Fibroblast of lung (primary cell): Measurements from ENCODE around the gene MEGF9.
A peak's percentile ranks its signal among the peaks of the same experiment; 100 is the strongest.

ENCODE experiments used
- EZH2 ChIP-seq: IDR thresholded peaks from 2 replicates; pipeline ENCODE4 v1.5.1; 2012; ENCODE audit warnings: low read length, control low read depth, mild to moderate bottlenecking; ENCODE audit errors: missing control alignments
- TF ChIP-seq, protein P1 (sequence below), 2 donors: IDR thresholded peaks in 1 of 2; conservative IDR thresholded peaks in 1 of 2; 1 replicate in 1 of 2; 2 replicates in 1 of 2; pipeline ENCODE4 v1.5.1; 2011 to 2012; ENCODE audit warnings: low read length in 2 of 2, control low read depth in 1 of 2, inconsistent platforms in 1 of 2, low read depth in 1 of 2, mild to moderate bottlenecking in 1 of 2

DNA sequence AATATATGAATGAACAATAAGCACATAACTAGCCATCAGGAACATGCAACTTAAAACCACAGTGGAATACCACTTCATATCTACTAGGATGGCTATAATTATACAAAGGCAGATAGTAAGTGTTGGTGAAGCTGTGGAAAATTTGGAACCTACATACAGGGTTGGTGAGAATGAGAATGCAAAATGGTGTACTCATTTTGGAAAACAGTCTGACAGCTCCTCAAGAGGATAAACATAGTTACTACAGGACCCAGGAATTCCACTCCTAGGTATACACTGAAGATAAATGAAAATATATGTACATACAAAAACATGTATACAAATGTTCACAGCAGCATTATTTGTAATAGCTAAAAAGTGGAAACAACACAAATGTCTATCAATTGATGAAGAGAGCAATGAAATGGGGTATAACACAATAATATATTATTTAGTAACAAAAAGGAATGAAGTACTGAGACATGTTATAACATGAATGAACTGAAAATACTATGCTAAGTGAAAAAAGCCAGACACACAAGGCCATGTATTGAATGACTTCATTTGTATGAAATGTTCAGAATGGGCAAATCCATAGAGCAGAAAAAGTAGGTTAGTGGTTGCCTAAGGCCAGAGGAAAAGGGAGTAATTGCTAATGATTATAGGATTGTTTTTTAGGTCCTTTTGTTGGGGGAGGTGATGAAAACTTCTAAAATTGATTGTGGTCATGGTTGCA is 103.1 kb downstream of the MEGF9 start:
- no peak for TF ChIP-seq EZH2
- TF ChIP-seq, protein P1, sequence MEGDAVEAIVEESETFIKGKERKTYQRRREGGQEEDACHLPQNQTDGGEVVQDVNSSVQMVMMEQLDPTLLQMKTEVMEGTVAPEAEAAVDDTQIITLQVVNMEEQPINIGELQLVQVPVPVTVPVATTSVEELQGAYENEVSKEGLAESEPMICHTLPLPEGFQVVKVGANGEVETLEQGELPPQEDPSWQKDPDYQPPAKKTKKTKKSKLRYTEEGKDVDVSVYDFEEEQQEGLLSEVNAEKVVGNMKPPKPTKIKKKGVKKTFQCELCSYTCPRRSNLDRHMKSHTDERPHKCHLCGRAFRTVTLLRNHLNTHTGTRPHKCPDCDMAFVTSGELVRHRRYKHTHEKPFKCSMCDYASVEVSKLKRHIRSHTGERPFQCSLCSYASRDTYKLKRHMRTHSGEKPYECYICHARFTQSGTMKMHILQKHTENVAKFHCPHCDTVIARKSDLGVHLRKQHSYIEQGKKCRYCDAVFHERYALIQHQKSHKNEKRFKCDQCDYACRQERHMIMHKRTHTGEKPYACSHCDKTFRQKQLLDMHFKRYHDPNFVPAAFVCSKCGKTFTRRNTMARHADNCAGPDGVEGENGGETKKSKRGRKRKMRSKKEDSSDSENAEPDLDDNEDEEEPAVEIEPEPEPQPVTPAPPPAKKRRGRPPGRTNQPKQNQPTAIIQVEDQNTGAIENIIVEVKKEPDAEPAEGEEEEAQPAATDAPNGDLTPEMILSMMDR (conservative IDR thresholded peaks at IDR 0.05 in 1 of 2, IDR thresholded peaks at IDR 0.05 in 1 of 2; ENCODE audit: low read depth in 1 of 2, low read length in 2 of 2) = peak in 1 of 2 donors; percentile 33
